HL-60 (cell line): ENCODE results near the gene CLEC20A.

Experiments used
- CTCF ChIP-seq: IDR thresholded peaks from one replicate; pipeline ENCODE4 v1.5.1; 2011; ENCODE audit warnings: low read length, control low read depth, inconsistent platforms; ENCODE audit not compliant: insufficient read depth
- GABPA ChIP-seq: IDR thresholded peaks from 2 replicates; pipeline ENCODE4 v1.6.1; 2012; ENCODE audit warnings: low read depth
- POLR2AphosphoS5 ChIP-seq: IDR thresholded peaks from 2 replicates; pipeline ENCODE4 v1.6.1; 2012; ENCODE audit warnings: low read depth
- REST ChIP-seq: IDR thresholded peaks from 2 replicates; pipeline ENCODE4 v1.6.1; 2012; ENCODE audit warnings: low read depth; ENCODE audit not compliant: insufficient replicate concordance

DNA sequence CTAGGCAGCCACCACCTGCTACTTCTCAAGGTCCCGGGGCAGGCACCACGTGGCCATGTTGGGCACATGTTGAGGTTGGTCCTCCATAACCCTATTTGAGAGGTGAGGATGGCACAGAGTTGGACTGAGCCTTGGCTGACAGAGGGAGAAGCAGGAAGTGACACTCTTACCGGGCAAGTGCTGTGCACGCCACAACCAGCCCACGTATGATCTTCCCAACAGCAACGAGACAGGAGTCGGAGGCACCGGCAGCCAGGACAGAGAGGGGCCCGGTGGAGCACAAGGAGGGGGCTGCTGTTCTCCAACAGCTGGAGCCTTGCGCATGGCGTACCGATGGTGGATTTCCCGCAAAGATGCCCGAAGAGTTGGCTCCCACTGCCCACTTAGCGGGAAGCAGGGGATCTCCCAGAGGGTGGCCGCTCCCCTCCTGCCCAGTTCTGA is 3.4 kb downstream of the CLEC20A start:
- TF ChIP-seq CTCF (no peak), POLR2AphosphoS5 (no peak), REST (no peak), GABPA (no peak)
